GM12873 (cell line): Measurements from ENCODE around the gene PGLYRP4.

ENCODE experiments used
- TF ChIP-seq, protein P1 (sequence below): IDR thresholded peaks from 2 replicates; pipeline ENCODE4 v1.5.1; 2012; ENCODE audit warnings: low read depth, mild to moderate bottlenecking, moderate library complexity, low read length, control low read depth; ENCODE audit not compliant: insufficient read depth; ENCODE audit errors: missing control alignments

Gene PGLYRP4

DNA sequence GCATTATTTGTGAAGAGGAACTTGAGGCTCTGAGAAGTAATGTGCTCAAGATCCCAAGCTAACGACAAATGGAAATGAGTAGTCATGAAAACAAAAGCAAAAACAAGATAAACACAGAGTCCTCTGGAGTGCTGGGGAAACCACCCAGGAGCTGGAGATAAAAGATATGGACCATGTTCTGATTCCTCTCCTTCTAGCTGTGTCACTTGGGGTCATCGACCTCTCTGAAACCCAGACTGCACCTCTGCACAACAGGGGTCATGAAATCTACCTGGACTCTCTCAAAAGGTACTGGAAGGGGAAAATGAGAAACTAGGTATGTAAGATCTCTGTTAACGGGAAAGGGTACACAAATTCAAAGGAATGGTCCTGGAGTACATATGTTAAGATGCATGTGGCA is 6.5 kb downstream of the PGLYRP4 start:
- TF ChIP-seq, protein P1, sequence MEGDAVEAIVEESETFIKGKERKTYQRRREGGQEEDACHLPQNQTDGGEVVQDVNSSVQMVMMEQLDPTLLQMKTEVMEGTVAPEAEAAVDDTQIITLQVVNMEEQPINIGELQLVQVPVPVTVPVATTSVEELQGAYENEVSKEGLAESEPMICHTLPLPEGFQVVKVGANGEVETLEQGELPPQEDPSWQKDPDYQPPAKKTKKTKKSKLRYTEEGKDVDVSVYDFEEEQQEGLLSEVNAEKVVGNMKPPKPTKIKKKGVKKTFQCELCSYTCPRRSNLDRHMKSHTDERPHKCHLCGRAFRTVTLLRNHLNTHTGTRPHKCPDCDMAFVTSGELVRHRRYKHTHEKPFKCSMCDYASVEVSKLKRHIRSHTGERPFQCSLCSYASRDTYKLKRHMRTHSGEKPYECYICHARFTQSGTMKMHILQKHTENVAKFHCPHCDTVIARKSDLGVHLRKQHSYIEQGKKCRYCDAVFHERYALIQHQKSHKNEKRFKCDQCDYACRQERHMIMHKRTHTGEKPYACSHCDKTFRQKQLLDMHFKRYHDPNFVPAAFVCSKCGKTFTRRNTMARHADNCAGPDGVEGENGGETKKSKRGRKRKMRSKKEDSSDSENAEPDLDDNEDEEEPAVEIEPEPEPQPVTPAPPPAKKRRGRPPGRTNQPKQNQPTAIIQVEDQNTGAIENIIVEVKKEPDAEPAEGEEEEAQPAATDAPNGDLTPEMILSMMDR: no peak

DNA sequence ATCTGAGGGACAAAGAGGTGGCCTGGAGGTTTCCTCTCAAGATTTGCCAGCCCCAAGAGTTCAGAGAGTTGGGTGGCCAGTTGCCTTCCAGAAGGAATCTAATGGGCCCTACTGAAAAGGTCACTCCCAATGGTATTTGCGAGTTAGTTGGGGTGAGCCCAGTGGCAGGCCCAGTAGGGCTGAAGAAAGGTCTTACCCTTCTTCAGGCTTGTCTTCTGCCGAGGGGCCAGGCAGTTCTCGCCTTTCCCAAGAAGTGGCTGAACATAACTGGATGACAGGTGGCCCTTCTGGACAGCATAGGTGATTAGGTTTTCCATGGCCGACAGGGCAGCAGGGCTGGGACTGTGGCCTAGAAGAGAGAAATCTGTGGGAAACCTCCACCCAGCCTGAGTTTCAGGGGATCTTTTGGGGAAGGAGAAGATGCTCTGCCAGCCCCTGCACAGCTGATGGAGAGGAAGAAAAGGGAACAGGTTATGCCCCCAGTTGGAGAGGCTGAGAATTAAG is 7.2 kb downstream of the PGLYRP4 start:
- TF ChIP-seq, protein P1: no peak

DNA sequence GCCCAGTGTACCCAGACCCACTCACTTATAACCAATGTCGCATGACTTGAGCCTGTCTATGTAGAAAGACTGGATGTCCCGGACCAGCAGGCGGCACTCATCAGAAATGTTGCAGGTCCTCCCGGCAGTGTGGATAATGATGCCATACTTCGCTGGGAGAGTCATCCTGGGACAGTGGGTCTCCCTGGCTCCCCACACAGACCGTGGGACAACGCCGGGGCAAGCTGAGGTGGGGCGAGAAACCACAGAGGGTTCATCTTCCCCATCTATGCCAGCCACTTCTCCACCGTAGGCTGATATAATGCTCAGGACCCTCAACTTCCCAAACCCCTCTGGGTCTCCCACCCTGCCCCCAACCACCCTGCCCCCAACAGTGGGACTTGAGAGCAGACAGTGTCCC is 8.3 kb downstream of the PGLYRP4 start:
- TF ChIP-seq, protein P1: no peak

DNA sequence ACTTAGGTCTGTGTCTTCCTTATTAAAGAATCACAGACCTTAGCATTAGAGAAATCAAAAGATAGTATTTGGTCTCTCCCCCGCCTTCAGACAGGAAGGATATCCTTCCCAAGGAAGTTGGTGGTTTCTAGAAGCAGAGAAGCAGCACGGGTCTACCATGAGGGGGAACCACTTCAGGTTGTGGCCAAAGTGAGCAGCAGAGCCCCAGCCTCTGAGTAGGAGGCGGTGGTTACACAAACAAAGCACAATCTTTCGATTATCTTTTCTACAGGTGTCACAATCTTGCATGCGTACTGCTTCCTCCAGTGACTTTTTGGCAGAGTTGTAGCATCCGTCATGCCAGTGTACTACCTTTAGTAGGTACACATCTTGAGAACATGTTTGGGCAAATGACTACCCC is 8.8 kb downstream of the PGLYRP4 start:
- TF ChIP-seq, protein P1: no peak

DNA sequence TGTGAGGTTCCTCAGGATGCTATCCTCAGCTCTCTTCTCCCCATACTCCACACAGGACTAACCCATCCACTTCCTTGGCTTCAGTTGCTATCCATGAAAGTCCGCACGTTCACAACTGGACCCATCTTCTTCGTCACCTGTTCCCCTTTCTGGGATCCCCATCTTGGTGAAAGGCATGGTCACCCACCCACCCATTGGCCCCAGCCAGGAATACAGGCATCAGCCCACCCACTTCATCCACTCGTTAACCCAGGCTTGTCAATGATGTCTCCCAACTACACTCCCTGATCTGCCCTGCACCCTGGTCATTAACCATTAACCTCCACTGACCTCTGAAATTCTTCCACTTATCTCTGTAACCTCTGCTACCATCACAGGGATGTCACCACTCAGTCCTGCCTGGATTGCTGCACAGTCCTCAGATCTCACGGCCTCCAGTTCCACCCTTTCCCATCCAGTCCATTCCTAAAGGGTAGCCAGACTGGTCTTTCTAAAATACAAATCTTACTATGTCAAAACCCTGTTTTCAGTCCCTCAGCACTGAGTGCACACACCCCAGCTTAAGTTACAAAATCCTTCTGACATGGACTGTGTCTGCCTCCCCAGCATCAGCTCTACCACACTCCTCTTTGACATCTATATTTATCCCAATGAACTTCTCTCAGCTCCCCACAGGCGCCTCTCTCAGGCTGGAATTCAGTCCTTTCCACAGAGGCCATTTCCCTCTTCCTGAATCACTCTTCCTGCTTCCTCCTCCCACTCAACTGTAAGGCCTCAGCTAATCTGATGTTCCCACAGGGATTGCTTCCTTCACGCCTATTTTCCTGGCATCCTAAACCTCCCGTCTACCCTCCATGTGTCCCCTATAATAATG is 10.4 kb downstream of the PGLYRP4 start:
- TF ChIP-seq, protein P1: no peak

DNA sequence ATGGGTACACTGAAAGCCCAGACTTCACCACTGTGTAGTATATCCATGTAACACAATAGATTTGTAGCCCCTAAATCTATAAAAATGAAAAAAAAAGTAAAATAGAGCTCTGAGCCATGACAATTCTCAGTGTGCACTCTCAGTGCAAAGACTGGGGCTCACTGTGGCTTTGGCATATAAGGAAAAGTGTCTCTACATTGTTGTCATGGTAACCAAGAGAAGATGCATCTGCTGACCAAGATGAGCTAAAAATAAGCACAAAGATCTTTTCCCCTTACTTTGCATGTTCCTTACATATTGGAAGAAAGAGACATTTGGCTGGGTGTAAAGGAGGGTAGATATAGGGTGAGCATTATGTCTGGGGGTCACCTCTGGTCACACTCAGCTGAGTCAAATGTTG is 12.0 kb downstream of the PGLYRP4 start:
- TF ChIP-seq, protein P1: no peak

DNA sequence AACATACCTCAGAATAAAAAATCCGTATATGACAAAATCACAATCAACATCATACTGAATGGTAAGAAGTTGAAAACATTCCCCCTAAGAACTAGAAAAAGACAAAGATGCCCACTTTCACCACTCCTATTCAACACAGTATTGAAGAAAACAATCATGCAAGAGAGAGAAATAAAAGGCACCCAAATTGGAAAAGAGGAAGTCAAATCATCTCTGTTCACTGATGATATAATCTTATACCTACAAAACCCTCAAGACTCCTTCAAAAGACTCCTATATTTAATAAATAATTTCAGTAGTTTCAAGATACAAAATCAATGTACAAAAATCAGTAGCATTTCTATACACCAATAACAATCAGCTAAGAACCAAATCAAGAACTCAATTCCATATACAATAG is 14.7 kb downstream of the PGLYRP4 start:
- TF ChIP-seq, protein P1: no peak
